Muscle layer of colon (tissue), 2 donors: Measurements from ENCODE around the gene NFKBIB.

Source experiments
- H3K27ac ChIP-seq: one replicate; pipeline ENCODE4 v1.7.0; 2013; ENCODE audit warnings: low read depth, mild to moderate bottlenecking, low read length, moderate library complexity
- H3K27me3 ChIP-seq, 2 donors: one replicate each; pipeline ENCODE4 v1.7.0; 2013; ENCODE audit warnings: low read length in 2 of 2, mild to moderate bottlenecking in 2 of 2; ENCODE audit not compliant: insufficient read depth in 2 of 2, control insufficient read depth in 1 of 2
- H3K36me3 ChIP-seq: one replicate; pipeline ENCODE4 v1.7.0; 2013; ENCODE audit warnings: mild to moderate bottlenecking, low read length; ENCODE audit not compliant: insufficient read depth
- H3K4me1 ChIP-seq: one replicate; pipeline ENCODE4 v1.7.0; 2013; ENCODE audit warnings: mild to moderate bottlenecking, low read length; ENCODE audit not compliant: insufficient read depth
- H3K4me3 ChIP-seq, 2 donors: one replicate each; pipeline ENCODE4 v1.7.0; 2013; ENCODE audit warnings: low read length in 2 of 2, low read depth in 1 of 2, mild to moderate bottlenecking in 1 of 2, moderate library complexity in 1 of 2
- H3K9ac ChIP-seq: one replicate; pipeline ENCODE4 v1.7.0; 2013; ENCODE audit warnings: low read length
- H3K9me3 ChIP-seq: one replicate; pipeline ENCODE4 v1.7.0; 2013; ENCODE audit warnings: mild to moderate bottlenecking, low read length
- donor health status: abdominal sarcoma.
- donor health status: Adenocarcinoma of cecum.

The NFKBIB gene

GRCh38 chr19:38893341-38893771 is 6.4 kb upstream of the NFKBIB start:
- no peak overlapping the region for H3K9ac ChIP-seq
- H3K27me3 ChIP-seq = no peaks in the 10 kb centered on the region
- no peak overlapping the region for H3K27ac ChIP-seq
- peaks cover 28% of the 10 kb centered on the region for H3K36me3 ChIP-seq
- peaks cover 18% of the 10 kb centered on the region for H3K4me1 ChIP-seq
- H3K9me3 ChIP-seq = no peaks in the 10 kb centered on the region
- H3K4me3 ChIP-seq = no peak overlapping the region

DNA sequence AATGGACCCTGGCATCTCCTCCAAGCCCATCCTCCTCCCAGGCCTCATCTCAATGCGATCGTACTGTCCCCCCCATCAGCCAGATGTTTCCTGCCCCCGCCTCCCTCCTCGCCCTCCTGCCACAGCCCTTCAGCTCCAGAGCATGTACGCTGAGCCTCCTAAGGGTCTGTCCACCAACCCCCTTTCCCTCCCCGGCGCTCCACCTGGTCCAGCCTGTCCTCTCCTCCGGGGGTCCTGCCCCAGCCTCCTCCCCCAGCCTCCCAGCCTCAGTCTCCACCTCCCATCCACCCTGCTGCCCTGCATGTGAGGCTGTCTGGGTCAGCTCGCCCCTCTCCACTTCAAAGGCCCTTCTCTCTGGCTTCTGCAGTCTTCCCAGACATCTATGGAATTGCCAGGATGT is 4.8 kb upstream of the NFKBIB start:
- peaks cover 22% of the 10 kb centered on the region for H3K4me1 ChIP-seq
- H3K36me3 ChIP-seq = peaks cover 12% of the 10 kb centered on the region
- H3K27ac ChIP-seq = no peak overlapping the region
- H3K9ac ChIP-seq = no peak overlapping the region
- H3K9me3 ChIP-seq = no peaks in the 10 kb centered on the region
- no peaks in the 10 kb centered on the region for H3K27me3 ChIP-seq
- no peak overlapping the region for H3K4me3 ChIP-seq

DNA sequence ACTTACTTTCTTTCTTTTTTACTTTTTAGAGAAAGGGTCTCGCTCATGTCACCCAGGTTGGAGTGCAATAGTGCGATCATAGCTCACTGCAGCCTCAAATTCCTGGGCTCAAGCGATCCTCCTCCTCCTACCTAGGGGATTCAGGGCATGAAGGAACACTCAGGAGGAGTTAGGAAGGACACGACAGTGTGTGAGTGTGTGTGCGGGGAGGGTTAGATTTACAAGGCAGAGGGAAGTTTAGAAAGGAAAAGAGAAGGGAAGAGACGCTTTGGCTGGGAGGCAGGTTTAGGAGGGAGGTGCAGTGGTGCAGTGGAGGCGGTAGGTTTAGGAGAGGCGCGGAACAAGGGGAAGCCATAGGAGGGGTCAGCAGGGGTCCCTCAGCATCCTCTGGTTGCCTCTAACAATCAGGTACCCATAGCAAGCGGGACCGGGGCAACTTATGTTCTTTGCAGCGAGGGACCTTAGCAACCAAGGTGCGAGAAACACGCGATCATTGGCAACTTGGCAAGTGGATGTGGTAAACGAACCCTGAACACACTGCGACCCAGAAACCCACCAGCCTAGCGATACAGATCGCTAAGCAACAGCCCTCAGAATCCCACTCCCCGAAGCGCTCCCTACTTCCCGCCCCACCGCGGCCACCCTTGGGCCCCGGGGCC is 852 bp upstream of the NFKBIB start:
- peak overlapping the region; percentile 73 for H3K9ac ChIP-seq
- H3K4me1 ChIP-seq = peaks cover 31% of the 10 kb centered on the region
- no peaks in the 10 kb centered on the region for H3K27me3 ChIP-seq
- peak overlapping the region; percentile 85 for H3K27ac ChIP-seq
- H3K36me3 ChIP-seq = no peaks in the 10 kb centered on the region
- peak overlapping the region; percentile 86 to 97 for H3K4me3 ChIP-seq
- no peaks in the 10 kb centered on the region for H3K9me3 ChIP-seq

DNA sequence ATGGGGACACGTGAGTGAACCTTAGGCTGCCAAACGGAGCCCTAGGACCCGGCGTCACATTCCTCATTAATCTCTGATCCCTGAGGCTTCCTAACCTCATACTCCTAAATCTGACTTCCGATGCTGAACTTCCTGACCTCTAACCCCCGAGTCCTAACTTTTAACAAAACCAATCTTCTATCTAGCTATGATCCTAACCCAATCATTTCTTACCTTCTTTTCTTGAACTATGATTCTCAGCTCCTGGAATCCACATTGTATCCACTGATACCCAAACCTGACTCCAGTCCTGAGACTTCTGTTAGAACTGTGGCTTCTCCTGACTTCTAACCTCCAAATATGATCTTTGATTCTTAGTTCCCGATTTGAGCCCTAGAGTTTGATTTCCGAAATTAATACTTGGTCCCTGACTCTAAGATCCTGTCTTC is 447 bp downstream of the NFKBIB start:
- peak overlapping the region; percentile 87 for H3K9ac ChIP-seq
- H3K27me3 ChIP-seq = no peaks in the 10 kb centered on the region
- H3K4me1 ChIP-seq = peaks cover 31% of the 10 kb centered on the region
- H3K36me3 ChIP-seq = peaks cover 5% of the 10 kb centered on the region
- H3K27ac ChIP-seq = peak overlapping the region; percentile 85
- peak overlapping the region; percentile 87 to 88 for H3K4me3 ChIP-seq
- no peaks in the 10 kb centered on the region for H3K9me3 ChIP-seq

GRCh38 chr19:38900743-38901190 is 998 bp downstream of the NFKBIB start:
- Histone ChIP-seq H3K4me1 (peaks cover 31% of the 10 kb centered on the region), H3K9me3 (no peaks in the 10 kb centered on the region), H3K27me3 (no peaks in the 10 kb centered on the region), H3K4me3 (peak overlapping the region; percentile 9 to 88), H3K36me3 (peaks cover 10% of the 10 kb centered on the region), H3K9ac (peak overlapping the region; percentile 87), H3K27ac (no peak overlapping the region)

DNA sequence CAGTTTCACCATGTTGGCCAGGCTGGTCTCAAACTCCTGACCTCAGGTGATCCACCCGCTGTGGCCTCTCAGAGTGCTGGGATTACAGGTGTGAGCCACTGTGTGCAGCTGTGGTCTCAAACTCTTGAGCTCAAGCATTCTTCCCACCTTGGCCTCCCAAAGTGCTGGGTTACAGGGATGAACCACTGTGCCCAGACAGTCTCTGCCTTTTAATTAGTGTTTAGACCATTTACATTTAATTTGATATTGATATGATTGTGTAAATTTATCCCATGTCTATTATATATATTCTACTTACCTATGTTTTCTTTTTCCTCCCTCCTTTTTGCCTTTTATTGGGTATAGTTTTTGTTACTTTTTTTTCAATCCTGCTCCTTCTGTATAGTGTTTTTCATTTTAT is 1.9 kb downstream of the NFKBIB start:
- Histone ChIP-seq H3K36me3 (peaks cover 13% of the 10 kb centered on the region), H3K4me1 (peaks cover 27% of the 10 kb centered on the region), H3K4me3 (no peak overlapping the region), H3K9me3 (no peaks in the 10 kb centered on the region), H3K27ac (no peak overlapping the region), H3K9ac (no peak overlapping the region), H3K27me3 (no peaks in the 10 kb centered on the region)

DNA sequence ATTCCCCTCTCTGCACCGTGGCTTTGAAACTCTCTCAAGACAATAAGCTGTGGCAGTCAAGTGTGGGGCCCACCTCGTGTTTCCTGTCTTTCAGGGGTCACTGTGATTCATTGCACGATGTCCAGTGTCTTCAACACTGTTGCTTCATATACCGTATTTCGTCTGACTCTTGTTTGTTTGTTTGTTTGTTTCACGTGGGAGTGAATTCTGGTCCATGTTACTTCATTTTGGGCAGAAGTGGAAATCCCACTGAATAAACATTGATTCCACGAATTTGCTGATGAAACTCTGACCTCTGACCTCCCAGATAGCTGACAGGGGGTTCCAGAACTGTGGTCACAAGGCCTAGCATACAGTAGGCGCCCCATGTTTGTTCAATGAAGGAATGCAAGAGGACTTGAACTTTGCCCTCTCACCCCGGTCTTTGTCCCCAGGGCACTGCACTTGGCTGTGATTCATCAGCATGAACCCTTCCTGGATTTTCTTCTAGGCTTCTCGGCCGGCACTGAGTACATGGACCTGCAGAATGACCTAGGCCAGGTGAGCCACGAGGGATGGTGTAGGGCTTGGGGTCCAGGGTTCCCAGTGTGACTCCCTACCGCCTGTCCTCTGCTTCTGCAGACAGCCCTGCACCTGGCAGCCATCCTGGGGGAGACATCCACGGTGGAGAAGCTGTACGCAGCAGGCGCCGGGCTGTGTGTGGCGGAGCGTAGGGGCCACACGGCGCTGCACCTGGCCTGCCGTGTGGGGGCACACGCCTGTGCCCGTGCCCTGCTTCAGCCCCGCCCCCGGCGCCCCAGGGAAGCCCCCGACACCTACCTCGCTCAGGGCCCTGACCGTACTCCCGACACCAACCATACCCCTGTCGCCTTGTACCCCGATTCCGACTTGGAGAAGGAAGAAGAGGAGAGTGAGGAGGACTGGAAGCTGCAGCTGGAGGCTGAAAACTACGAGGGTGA is 5.1 kb downstream of the NFKBIB start:
- no peak overlapping the region for H3K4me3 ChIP-seq
- no peak overlapping the region for H3K9ac ChIP-seq
- H3K27me3 ChIP-seq = no peaks in the 10 kb centered on the region
- no peak overlapping the region for H3K27ac ChIP-seq
- peaks cover 26% of the 10 kb centered on the region for H3K36me3 ChIP-seq
- no peaks in the 10 kb centered on the region for H3K9me3 ChIP-seq
- peaks cover 9% of the 10 kb centered on the region for H3K4me1 ChIP-seq

GRCh38 chr19:38905620-38906019 is 5.9 kb downstream of the NFKBIB start:
- Histone ChIP-seq H3K9ac (no peak overlapping the region), H3K36me3 (peaks cover 26% of the 10 kb centered on the region), H3K9me3 (no peaks in the 10 kb centered on the region), H3K27me3 (no peaks in the 10 kb centered on the region), H3K4me1 (peaks cover 3% of the 10 kb centered on the region), H3K27ac (no peak overlapping the region), H3K4me3 (no peak overlapping the region)

GRCh38 chr19:38907227-38907626 is 7.5 kb downstream of the NFKBIB start:
- no peak overlapping the region for H3K9ac ChIP-seq
- peaks cover 0 to 11% of the 10 kb centered on the region in 2 donors for H3K27me3 ChIP-seq
- no peaks in the 10 kb centered on the region for H3K4me1 ChIP-seq
- H3K9me3 ChIP-seq = no peaks in the 10 kb centered on the region
- no peak overlapping the region for H3K4me3 ChIP-seq
- no peak overlapping the region for H3K27ac ChIP-seq
- peaks cover 26% of the 10 kb centered on the region for H3K36me3 ChIP-seq

- peaks cover 0 to 11% of the 10 kb centered on the region in 2 donors for H3K27me3 ChIP-seq
- no peaks in the 10 kb centered on the region for H3K4me1 ChIP-seq
- no peaks in the 10 kb centered on the region for H3K9me3 ChIP-seq
- no peak overlapping the region for H3K4me3 ChIP-seq
- no peak overlapping the region for H3K9ac ChIP-seq
- H3K36me3 ChIP-seq = peaks cover 26% of the 10 kb centered on the region
- no peak overlapping the region for H3K27ac ChIP-seq
Measured at GRCh38 chr19:38907670-38908069, 7.9 kb downstream of the NFKBIB start.

DNA sequence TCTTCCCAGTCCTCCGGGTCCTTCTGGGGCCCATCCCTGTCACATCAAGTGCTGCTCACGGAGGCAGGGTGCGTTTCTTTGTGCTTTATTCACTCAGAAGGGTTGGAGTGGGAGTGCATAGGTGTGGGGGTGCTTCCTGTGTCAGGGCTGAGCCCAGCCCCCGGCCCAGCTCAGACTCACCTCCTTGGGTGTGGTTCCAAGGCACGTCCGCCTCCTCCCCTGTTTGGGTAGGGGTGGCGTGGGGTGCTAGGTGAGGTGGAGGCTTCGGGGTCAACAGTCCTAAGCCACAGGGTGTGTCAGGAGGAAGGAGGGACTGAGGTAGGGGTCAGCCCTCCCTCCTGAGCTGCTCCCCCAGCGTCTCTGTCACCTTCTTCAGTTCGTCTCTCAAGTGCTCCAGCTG is 9.1 kb downstream of the NFKBIB start:
- H3K27ac ChIP-seq = no peak overlapping the region
- peaks cover 0 to 11% of the 10 kb centered on the region in 2 donors for H3K27me3 ChIP-seq
- H3K9me3 ChIP-seq = no peaks in the 10 kb centered on the region
- H3K4me3 ChIP-seq = no peak overlapping the region
- H3K9ac ChIP-seq = no peak overlapping the region
- H3K36me3 ChIP-seq = peaks cover 26% of the 10 kb centered on the region
- no peaks in the 10 kb centered on the region for H3K4me1 ChIP-seq
